Esophagus muscularis mucosa (tissue), 4 donors: ENCODE data around the gene SLCO3A1. TPM values are rescaled to one million over a fixed set of nuclear protein-coding genes. Genes with fewer than 3 reads are reported as not detected.

Source experiments
- DNase-seq: peaks from one replicate; pipeline ENCODE4 v3.0.0-alpha.2; 2017; ENCODE audit errors: extremely low spot score
- H3K27ac ChIP-seq, 4 donors: fragments of 200-600 bp; sonication (generic); replicated peaks in 1 of 4; 1 replicate in 3 of 4; 2 replicates in 1 of 4; pipeline ENCODE4 v1.5.1; 2016 to 2019; ENCODE audit warnings: mild to moderate bottlenecking in 1 of 4
- H3K27me3 ChIP-seq, 4 donors: fragments of 200-600 bp; sonication (generic); one replicate each; pipeline versions ENCODE4 v1.5.1 to v1.6.0; 2016 to 2019
- H3K36me3 ChIP-seq, 4 donors: fragments of 200-600 bp; sonication (generic); one replicate each; pipeline ENCODE4 v1.5.1; 2016 to 2019
- H3K4me1 ChIP-seq, 4 donors: fragments of 200-600 bp; sonication (generic); one replicate each; pipeline ENCODE4 v1.5.1; 2016 to 2019
- H3K4me3 ChIP-seq, 4 donors: fragments of 200-600 bp; sonication (generic); 1 replicate in 2 of 4; 2 replicates in 2 of 4; pipeline ENCODE4 v1.5.1; 2016 to 2019; ENCODE audit warnings: mild to moderate bottlenecking in 4 of 4, moderate library complexity in 1 of 4
- H3K9me3 ChIP-seq, 4 donors: fragments of 200-600 bp; sonication (generic); 1 replicate in 3 of 4; 2 replicates in 1 of 4; pipeline ENCODE4 v1.5.1; 2016 to 2019
- CTCF ChIP-seq, 3 experiments: fragments of 200-600 bp in 2 of 3; fragments of 450-650 bp in 1 of 3; sonication (generic) in 2 of 3; IDR thresholded peaks; one replicate each; pipeline ENCODE4 v1.5.1; 2017 to 2019; ENCODE audit warnings: antibody characterized with exemption in 3 of 3, mild to moderate bottlenecking in 2 of 3, moderate library complexity in 1 of 3
- EP300 ChIP-seq: sonication (generic); formaldehyde crosslinking; IDR thresholded peaks from one replicate; pipeline ENCODE4 v1.6.1; 2017; ENCODE audit warnings: antibody characterized with exemption
- POLR2A ChIP-seq: fragments of 450-650 bp; IDR thresholded peaks from one replicate; pipeline ENCODE4 v1.6.1; 2017; ENCODE audit warnings: antibody characterized with exemption, moderate library complexity, mild to moderate bottlenecking, low read depth
- POLR2AphosphoS5 ChIP-seq, 2 donors: sonication (generic); formaldehyde crosslinking; IDR thresholded peaks; one replicate each; pipeline ENCODE4 v1.6.1; 2017; ENCODE audit warnings: antibody characterized with exemption in 2 of 2
- WGBS: methylation state at CpG from one replicate; pipeline ENCODE4 v1.1.5; 2018; 5-methylcytosine and 5-hydroxymethylcytosine counted together
- intact Hi-C: fragments of 100-400 bp; cut with DNase I; formaldehyde crosslinking; loops from one replicate; pipeline ENCODE4 v1.15.1; 2023
- total RNA-seq, 4 donors: library from RNA; depleted of rRNA; stranded (reverse); fragments of >200 nt; gene quantifications; one replicate each; pipeline versions ENCODE4 v1.1.0 to v1.2.1, GENCODE V29; 2016

Gene SLCO3A1
- total RNA-seq, 4 donors from 2014 or later: 5.6 to 17.5 (median 12.3) TPM

- DNase-seq: peak; percentile 93
- Histone ChIP-seq H3K36me3 (no peaks in the 10 kb centered on the region), H3K9me3 (no peaks in the 10 kb centered on the region), H3K27me3 (no peaks in the 10 kb centered on the region), H3K4me3 (peak overlapping the region; percentile 79 to 87 (median 82)), H3K4me1 (peaks cover 40 to 55% (median 49%) of the 10 kb centered on the region in 4 donors), H3K27ac (peak overlapping the region; percentile 87 to 96 (median 96))
- TF ChIP-seq EP300: no peak
- TF ChIP-seq CTCF (IDR thresholded peaks at IDR 0.05): peak; percentile 68 to 75 (median 68)
- peak in 1 of 2 donors; percentile 23 for TF ChIP-seq POLR2AphosphoS5 (IDR thresholded peaks at IDR 0.05)
- under 1% methylated on average over 18 of the region's 70 CpGs for WGBS
- intact Hi-C loops: loop anchor here (5.0 kb wide), 3 partner anchors 74 to 224 kb away; no protein-coding TSS in a partner anchor
These were observed 582 bp upstream of the SLCO3A1 start for GRCh38 chr15:91852741-91853510.

GRCh38 chr15:91853948-91854638 is 585 bp downstream of the SLCO3A1 start:
- Histone ChIP-seq H3K27ac (peak overlapping the region; percentile 87 to 96 (median 96)), H3K27me3 (no peaks in the 10 kb centered on the region), H3K9me3 (no peaks in the 10 kb centered on the region), H3K4me1 (peaks cover 42 to 55% (median 49%) of the 10 kb centered on the region in 4 donors), H3K36me3 (peaks cover 0 to 3% (median 0%) of the 10 kb centered on the region in 4 donors), H3K4me3 (peak overlapping the region; percentile 79 to 87 (median 82))
- WGBS: 4% methylated on average over 46 of the region's 60 CpGs
- intact Hi-C loops: loop anchor here (5.0 kb wide), 3 partner anchors 73 to 223 kb away; no protein-coding TSS in a partner anchor
- peak; percentile 92 for DNase-seq
- TF ChIP-seq EP300: no peak
- TF ChIP-seq CTCF (IDR thresholded peaks at IDR 0.05): peak; percentile 18 to 44 (median 22)

- Histone ChIP-seq H3K36me3 (peaks cover 0 to 3% (median 0%) of the 10 kb centered on the region in 4 donors), H3K9me3 (no peaks in the 10 kb centered on the region), H3K4me3 (peak overlapping the region; percentile 79 to 87 (median 82)), H3K4me1 (peaks cover 46 to 55% (median 49%) of the 10 kb centered on the region in 4 donors), H3K27me3 (no peaks in the 10 kb centered on the region), H3K27ac (peak overlapping the region; percentile 87 to 96 (median 96))
- WGBS: 44% methylated on average over 12 of the region's 12 CpGs
- peak; percentile 90 for DNase-seq
- no peak for TF ChIP-seq POLR2A
- TF ChIP-seq EP300: no peak
- no peak for TF ChIP-seq CTCF (IDR thresholded peaks at IDR 0.05)
- TF ChIP-seq POLR2AphosphoS5 (IDR thresholded peaks at IDR 0.05): no peak
- intact Hi-C loops: loop anchor here (5.0 kb wide), 3 partner anchors 73 to 223 kb away; no protein-coding TSS in a partner anchor
These were observed 1.1 kb downstream of the SLCO3A1 start for GRCh38 chr15:91854639-91854990.

- Histone ChIP-seq H3K9me3 (no peaks in the 10 kb centered on the region), H3K36me3 (peaks cover 0 to 3% (median 0%) of the 10 kb centered on the region in 4 donors), H3K4me3 (peak overlapping the region in 2 of 4 donors; percentile 83 to 87), H3K4me1 (peaks cover 46 to 55% (median 50%) of the 10 kb centered on the region in 4 donors), H3K27me3 (no peaks in the 10 kb centered on the region), H3K27ac (peak overlapping the region in 2 of 4 donors; percentile 7 to 95)
- peak; percentile 62 for DNase-seq
- no peak for TF ChIP-seq EP300
- TF ChIP-seq CTCF (IDR thresholded peaks at IDR 0.05): no peak
- TF ChIP-seq POLR2A: no peak
- no peak for TF ChIP-seq POLR2AphosphoS5 (IDR thresholded peaks at IDR 0.05)
- 75% methylated on average over 6 of the region's 6 CpGs for WGBS
- intact Hi-C loops: no loop called here
These were observed 1.7 kb downstream of the SLCO3A1 start for GRCh38 chr15:91855241-91855640.
